Epidermal melanocyte (primary cell): Measurements from ENCODE around the gene CD53.

Experiments used
- DNase-seq: peaks from one replicate; pipeline ENCODE4 v3.0.0; 2011; ENCODE audit warnings: low spot score; ENCODE audit not compliant: insufficient read length

The CD53 gene

GRCh38 chr1:110875216-110875731 is 2.3 kb downstream of the CD53 start:
- DNase-seq = no peak

- no peak for DNase-seq
Observed at GRCh38 chr1:110876748-110877341, 3.9 kb downstream of the CD53 start.

- no peak for DNase-seq
Observed at GRCh38 chr1:110877364-110877763, 4.4 kb downstream of the CD53 start.

GRCh38 chr1:110877776-110878175 is 4.8 kb downstream of the CD53 start:
- DNase-seq = no peak

GRCh38 chr1:110878591-110878990 is 5.6 kb downstream of the CD53 start:
- DNase-seq = no peak

- no peak for DNase-seq
Observed at GRCh38 chr1:110878993-110879392, 6.0 kb downstream of the CD53 start.

GRCh38 chr1:110879758-110880606 is 7.0 kb downstream of the CD53 start:
- DNase-seq = no peak

GRCh38 chr1:110880708-110881374 is 7.9 kb downstream of the CD53 start:
- DNase-seq = no peak

- no peak for DNase-seq
Observed at GRCh38 chr1:110888049-110888448, 15.1 kb downstream of the CD53 start.

- no peak for DNase-seq
Observed at GRCh38 chr1:110888641-110889040, 15.7 kb downstream of the CD53 start.

GRCh38 chr1:110890474-110891196 is 17.7 kb downstream of the CD53 start:
- DNase-seq = no peak

GRCh38 chr1:110893908-110894490 is 21.1 kb downstream of the CD53 start:
- DNase-seq = no peak

GRCh38 chr1:110896090-110896489 is 23.1 kb downstream of the CD53 start:
- no peak for DNase-seq

GRCh38 chr1:110897681-110898080 is 24.7 kb downstream of the CD53 start:
- no peak for DNase-seq

- no peak for DNase-seq
Observed at GRCh38 chr1:110898734-110899457, 25.9 kb downstream of the CD53 start.

- DNase-seq = no peak
Observed at GRCh38 chr1:110899458-110899843, 26.5 kb downstream of the CD53 start.

GRCh38 chr1:110902820-110903463 is 30.0 kb downstream of the CD53 start:
- no peak for DNase-seq

GRCh38 chr1:110903853-110904500 is 31.0 kb downstream of the CD53 start:
- no peak for DNase-seq

- DNase-seq = no peak
Observed at GRCh38 chr1:110912784-110913183, 39.8 kb downstream of the CD53 start.
